Hepatocyte (in vitro differentiated cells): Measurements from ENCODE around the gene OR10H1.
"Not testable (repeated sequence)": the region's sequence is repeated elsewhere in the genome, so short reads cannot be mapped to it uniquely, and the experiment has no call there.

ENCODE experiments used
- EZH2 ChIP-seq: fragments of 200-600 bp; sonication (generic); IDR thresholded peaks from 2 replicates; pipeline ENCODE4 v1.6.1; 2016; ENCODE audit warnings: antibody characterized with exemption, mild to moderate bottlenecking, borderline replicate concordance
- EZH2phosphoT487 ChIP-seq: fragments of 200-600 bp; sonication (generic); IDR thresholded peaks from one replicate; pipeline ENCODE4 v1.6.1; 2018; ENCODE audit warnings: antibody characterized with exemption, mild to moderate bottlenecking, low read depth, moderate library complexity; ENCODE audit not compliant: unreplicated experiment, severe bottlenecking
- TF ChIP-seq, protein P1 (sequence below): fragments of 200-600 bp; sonication (generic); IDR thresholded peaks from 2 replicates; pipeline ENCODE4 v1.5.1; 2016; ENCODE audit warnings: antibody characterized with exemption, mild to moderate bottlenecking; ENCODE audit not compliant: poor library complexity

GRCh38 chr19:15828611-15829305 is 13.3 kb upstream of the OR10H1 start:
- TF ChIP-seq, protein P1, sequence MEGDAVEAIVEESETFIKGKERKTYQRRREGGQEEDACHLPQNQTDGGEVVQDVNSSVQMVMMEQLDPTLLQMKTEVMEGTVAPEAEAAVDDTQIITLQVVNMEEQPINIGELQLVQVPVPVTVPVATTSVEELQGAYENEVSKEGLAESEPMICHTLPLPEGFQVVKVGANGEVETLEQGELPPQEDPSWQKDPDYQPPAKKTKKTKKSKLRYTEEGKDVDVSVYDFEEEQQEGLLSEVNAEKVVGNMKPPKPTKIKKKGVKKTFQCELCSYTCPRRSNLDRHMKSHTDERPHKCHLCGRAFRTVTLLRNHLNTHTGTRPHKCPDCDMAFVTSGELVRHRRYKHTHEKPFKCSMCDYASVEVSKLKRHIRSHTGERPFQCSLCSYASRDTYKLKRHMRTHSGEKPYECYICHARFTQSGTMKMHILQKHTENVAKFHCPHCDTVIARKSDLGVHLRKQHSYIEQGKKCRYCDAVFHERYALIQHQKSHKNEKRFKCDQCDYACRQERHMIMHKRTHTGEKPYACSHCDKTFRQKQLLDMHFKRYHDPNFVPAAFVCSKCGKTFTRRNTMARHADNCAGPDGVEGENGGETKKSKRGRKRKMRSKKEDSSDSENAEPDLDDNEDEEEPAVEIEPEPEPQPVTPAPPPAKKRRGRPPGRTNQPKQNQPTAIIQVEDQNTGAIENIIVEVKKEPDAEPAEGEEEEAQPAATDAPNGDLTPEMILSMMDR = not testable (repeated sequence)
- TF ChIP-seq EZH2, EZH2phosphoT487: not testable (repeated sequence)
